ENCODE results near the gene CRY1. TPM values are rescaled to one million over a fixed set of nuclear protein-coding genes. Genes with fewer than 3 reads are reported as not detected.

CRY1 gene
- total RNA-seq, 4 donors from 2014 or later: 32.4 to 64.4 (median 47.6) TPM

DNA sequence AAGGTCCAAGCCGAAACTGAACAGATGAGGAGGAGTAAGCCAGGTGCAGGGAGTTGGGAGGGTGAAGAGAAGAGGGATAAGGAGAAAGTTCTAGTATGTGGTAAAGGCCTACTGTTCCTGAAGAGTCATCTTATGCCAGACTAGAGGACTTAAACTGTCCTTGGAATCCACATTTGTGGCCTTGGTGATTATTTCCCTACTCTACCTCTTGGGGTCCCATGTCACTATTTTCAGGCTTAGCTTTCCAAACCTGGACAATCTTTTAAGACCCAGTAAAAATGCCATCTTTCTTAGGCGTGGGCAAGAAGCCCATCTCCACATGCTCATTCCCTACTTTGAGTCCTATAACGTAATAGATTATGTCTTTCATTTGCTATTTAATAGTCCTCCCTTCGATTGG is 40.1 kb upstream of the CRY1 start:
- Histone ChIP-seq H3K4me3 (no peak overlapping the region), H3K9me3 (no peaks in the 10 kb centered on the region), H3K36me3 (no peaks in the 10 kb centered on the region), H3K4me1 (no peaks in the 10 kb centered on the region), H3K27ac (no peak overlapping the region), H3K27me3 (no peaks in the 10 kb centered on the region)
- no peak for TF ChIP-seq POLR2A (IDR thresholded peaks at IDR 0.05)
- no peak for TF ChIP-seq CTCF (IDR thresholded peaks at IDR 0.05)
- DNase-seq: no peak

- Histone ChIP-seq H3K27me3 (no peaks in the 10 kb centered on the region), H3K4me1 (no peaks in the 10 kb centered on the region), H3K27ac (no peak overlapping the region), H3K4me3 (no peak overlapping the region), H3K9me3 (no peaks in the 10 kb centered on the region), H3K36me3 (no peaks in the 10 kb centered on the region)
- TF ChIP-seq CTCF (IDR thresholded peaks at IDR 0.05): peak; percentile 55 to 89 (median 81)
- TF ChIP-seq POLR2A (IDR thresholded peaks at IDR 0.05): no peak
- peak in 1 of 3 donors; percentile 49 for DNase-seq
These were observed 38.7 kb upstream of the CRY1 start for GRCh38 chr12:107131832-107132616.

DNA sequence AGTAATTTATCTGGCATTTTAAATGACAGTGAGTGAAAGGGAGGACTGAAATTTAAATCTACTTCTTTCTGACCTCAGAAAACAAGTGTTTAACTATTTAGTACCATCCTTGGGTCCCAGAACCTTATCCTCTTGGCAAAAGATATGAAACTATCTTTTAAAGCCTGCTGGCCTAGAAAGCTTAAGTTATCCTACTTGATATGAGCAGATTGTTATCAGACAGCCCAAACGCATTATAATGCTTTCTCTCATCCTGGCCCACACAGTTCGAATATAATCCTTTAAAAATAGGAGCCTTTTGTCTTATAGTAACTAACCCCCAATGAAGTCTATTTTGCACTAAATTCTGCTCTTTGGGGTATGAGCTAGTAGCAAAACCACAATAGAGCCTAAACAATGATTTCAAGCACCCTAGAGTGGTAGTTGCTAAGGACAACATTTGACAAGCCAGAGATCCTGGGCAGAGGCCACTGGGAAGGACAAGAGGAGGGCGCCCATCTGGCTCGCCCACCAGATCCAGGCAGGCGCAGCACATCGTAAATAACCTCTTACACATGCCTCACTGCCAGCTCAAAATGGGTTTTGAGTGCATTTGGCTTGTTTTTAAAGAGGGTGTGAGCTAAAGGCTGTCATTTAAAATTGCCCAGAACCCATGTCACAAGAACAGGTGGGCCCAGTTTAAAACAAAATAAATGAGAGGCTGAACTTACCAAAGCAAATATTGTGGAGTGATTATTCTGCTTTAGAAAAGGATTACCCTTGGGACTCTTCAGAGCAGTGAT is 37.7 kb upstream of the CRY1 start:
- TF ChIP-seq CTCF (IDR thresholded peaks at IDR 0.05) (no peak), POLR2A (IDR thresholded peaks at IDR 0.05) (no peak)
- no peak for DNase-seq
- H3K27me3 ChIP-seq: no peaks in the 10 kb centered on the region
- H3K4me1 ChIP-seq: no peaks in the 10 kb centered on the region
- H3K9me3 ChIP-seq: no peaks in the 10 kb centered on the region
- no peak overlapping the region for H3K4me3 ChIP-seq
- no peaks in the 10 kb centered on the region for H3K36me3 ChIP-seq
- H3K27ac ChIP-seq: no peak overlapping the region

DNA sequence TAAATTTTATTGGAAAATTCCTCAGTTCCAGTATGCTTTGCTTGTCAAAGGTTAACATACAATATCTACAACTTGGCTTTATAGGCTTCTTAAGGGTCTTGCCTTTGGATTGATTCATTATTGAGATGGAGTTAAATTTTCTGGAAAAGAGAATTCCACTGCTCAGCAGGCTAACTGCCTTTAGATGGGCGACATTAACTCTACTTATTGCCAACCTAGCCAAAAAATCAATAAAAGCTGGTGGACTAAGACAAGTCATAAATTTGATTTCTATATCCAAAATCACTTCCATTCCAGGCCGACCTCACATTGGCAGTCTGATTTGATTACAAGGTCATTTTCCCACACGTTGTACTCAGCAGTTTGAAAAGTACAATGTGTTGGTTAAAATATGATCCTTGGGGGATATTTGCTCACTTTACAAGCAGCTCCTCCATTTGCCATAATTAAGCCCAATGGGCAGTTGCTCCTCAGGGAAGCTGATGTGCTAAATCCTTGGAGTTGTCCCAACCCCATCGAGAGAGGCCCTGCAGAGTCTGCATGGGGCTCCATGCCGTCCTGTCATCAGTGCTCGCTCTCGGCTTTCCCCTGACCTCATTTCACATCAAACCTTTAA is 36.1 kb upstream of the CRY1 start:
- no peak overlapping the region for H3K4me3 ChIP-seq
- H3K36me3 ChIP-seq: no peaks in the 10 kb centered on the region
- no peaks in the 10 kb centered on the region for H3K4me1 ChIP-seq
- TF ChIP-seq CTCF (IDR thresholded peaks at IDR 0.05) (no peak), POLR2A (IDR thresholded peaks at IDR 0.05) (no peak)
- H3K27ac ChIP-seq: no peak overlapping the region
- no peaks in the 10 kb centered on the region for H3K9me3 ChIP-seq
- no peak for DNase-seq
- no peaks in the 10 kb centered on the region for H3K27me3 ChIP-seq

- Histone ChIP-seq H3K4me1 (peaks cover 0 to 2% (median 0%) of the 10 kb centered on the region in 4 donors), H3K9me3 (peaks cover 0 to 3% (median 0%) of the 10 kb centered on the region in 4 donors), H3K4me3 (no peak overlapping the region), H3K36me3 (no peaks in the 10 kb centered on the region), H3K27ac (peak overlapping the region in 1 of 4 donors; percentile 4), H3K27me3 (no peaks in the 10 kb centered on the region)
- TF ChIP-seq CTCF (IDR thresholded peaks at IDR 0.05): no peak
- no peak for TF ChIP-seq POLR2A (IDR thresholded peaks at IDR 0.05)
- peak in 1 of 3 donors; percentile 47 for DNase-seq
These were observed 34.4 kb upstream of the CRY1 start for GRCh38 chr12:107127482-107128430.
